GM19238 (cell line): ENCODE results near the gene ITGAL.
"Not testable (repeated sequence)": the region's sequence is repeated elsewhere in the genome, so short reads cannot be mapped to it uniquely, and the experiment has no call there.

Source experiments
- DNase-seq: peaks from one replicate; pipeline ENCODE4 v3.0.0; 2011; ENCODE audit warnings: low spot score; ENCODE audit not compliant: insufficient read length

ITGAL gene

GRCh38 chr16:30491744-30492308 lies 19.3 kb downstream of the ITGAL start:
- DNase-seq: no peak

- no peak for DNase-seq
Observed at GRCh38 chr16:30493941-30494488, 21.5 kb downstream of the ITGAL start.

GRCh38 chr16:30494709-30495108 lies 22.2 kb downstream of the ITGAL start:
- DNase-seq: no peak

GRCh38 chr16:30499284-30499683 lies 26.7 kb downstream of the ITGAL start:
- DNase-seq: no peak

GRCh38 chr16:30503403-30504296 lies 31.1 kb downstream of the ITGAL start:
- no peak for DNase-seq

- no peak for DNase-seq
Observed at GRCh38 chr16:30509081-30509765, 36.7 kb downstream of the ITGAL start.

- no peak for DNase-seq
Observed at GRCh38 chr16:30510376-30510938, 37.9 kb downstream of the ITGAL start.

- no peak for DNase-seq
Observed at GRCh38 chr16:30511509-30511908, 39.0 kb downstream of the ITGAL start.

GRCh38 chr16:30515275-30515674 lies 42.7 kb downstream of the ITGAL start:
- no peak for DNase-seq

- no peak for DNase-seq
Observed at GRCh38 chr16:30518552-30518951, 46.0 kb downstream of the ITGAL start.

- no peak for DNase-seq
Observed at GRCh38 chr16:30519120-30520049, 46.8 kb downstream of the ITGAL start.

- no peak for DNase-seq
Observed at GRCh38 chr16:30521476-30521872, 48.9 kb downstream of the ITGAL start.

GRCh38 chr16:30521873-30522641 lies 49.5 kb downstream of the ITGAL start:
- DNase-seq: no peak

- not testable (repeated sequence) for DNase-seq
Observed at GRCh38 chr16:30522702-30523463, 50.3 kb downstream of the ITGAL start.

- DNase-seq: no peak
Observed at GRCh38 chr16:30523768-30524574, 51.4 kb downstream of the ITGAL start.

GRCh38 chr16:30524575-30525568 lies 52.3 kb downstream of the ITGAL start:
- no peak for DNase-seq

- no peak for DNase-seq
Observed at GRCh38 chr16:30525844-30526136, 53.2 kb downstream of the ITGAL start.
